ACC112 (cell line): ENCODE measurements around the gene EIF4E2.

ENCODE experiments used
- H2AFZ ChIP-seq: fragments of 200-600 bp; sonication (generic); one replicate; pipeline ENCODE4 v1.6.0; 2017; ENCODE audit warnings: antibody characterized with exemption, low read length; ENCODE audit not compliant: unreplicated experiment
- H3K27ac ChIP-seq: fragments of 200-600 bp; sonication (generic); 2 replicates; pipeline ENCODE4 v1.5.1; 2014; ENCODE audit warnings: low read depth, mild to moderate bottlenecking, antibody characterized with exemption, low read length, moderate library complexity
- H3K27me3 ChIP-seq: fragments of 200-600 bp; sonication (generic); 2 replicates; pipeline ENCODE4 v1.6.1; 2014; ENCODE audit warnings: mild to moderate bottlenecking, antibody characterized with exemption, low read length, moderate library complexity, mixed read lengths; ENCODE audit not compliant: insufficient read depth
- H3K36me3 ChIP-seq: fragments of 200-600 bp; sonication (generic); 2 replicates; pipeline ENCODE4 v1.6.1; 2016; ENCODE audit warnings: mild to moderate bottlenecking, antibody characterized with exemption, low read length, moderate library complexity, mixed read lengths; ENCODE audit not compliant: insufficient read depth
- H3K4me1 ChIP-seq: fragments of 200-600 bp; sonication (generic); one replicate; pipeline ENCODE4 v1.6.1; 2016; ENCODE audit warnings: low read length, mixed read lengths; ENCODE audit not compliant: insufficient read depth, unreplicated experiment, control insufficient read depth
- H3K4me3 ChIP-seq: fragments of 200-600 bp; sonication (generic); 2 replicates; pipeline ENCODE4 v1.5.1; 2014; ENCODE audit warnings: mild to moderate bottlenecking, low read depth, low read length
- H3K79me2 ChIP-seq: fragments of 200-600 bp; sonication (generic); one replicate; pipeline ENCODE4 v1.6.0; 2016; ENCODE audit warnings: low read length; ENCODE audit not compliant: control insufficient read depth, unreplicated experiment, insufficient read depth

The EIF4E2 gene

DNA sequence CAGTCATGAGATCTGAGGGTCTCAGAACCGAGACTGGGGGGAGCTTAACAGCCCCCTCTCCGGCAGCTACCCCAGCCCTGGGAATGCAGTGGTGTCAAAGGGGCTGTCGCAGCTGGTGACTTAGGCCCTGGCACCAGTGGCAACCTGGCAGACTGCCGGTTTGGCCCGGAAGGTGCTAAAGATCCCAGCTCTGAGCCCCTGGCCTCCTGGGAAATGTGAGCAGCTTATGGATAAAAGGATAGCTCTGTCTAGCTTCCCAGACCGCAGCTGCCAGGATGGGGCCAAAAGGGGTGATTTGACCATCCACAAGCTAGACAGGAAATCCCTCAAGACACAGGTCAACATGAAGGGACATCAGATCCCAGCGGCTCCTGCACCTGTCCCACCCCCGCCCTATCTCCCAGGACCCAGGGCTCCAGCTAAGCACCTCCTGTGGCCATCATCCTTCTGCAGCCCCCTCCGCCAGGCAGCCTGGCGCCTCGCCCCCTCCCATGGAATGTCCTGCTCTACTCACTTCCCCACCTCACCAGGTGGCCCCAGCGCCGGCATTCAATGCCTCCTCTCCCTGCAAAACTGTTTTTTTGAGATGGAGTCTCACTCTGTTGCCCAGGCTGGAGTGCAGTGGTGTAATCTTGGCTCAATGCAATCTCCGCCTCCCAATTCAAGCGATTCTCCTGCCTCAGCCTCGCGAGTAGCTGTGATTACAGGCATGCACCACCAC is 49.7 kb downstream of the EIF4E2 start:
- Histone ChIP-seq H2AFZ (no peak overlapping the region), H3K79me2 (no peaks in the 10 kb centered on the region), H3K27me3 (0 out of 2 replicates have a peak, but pooled peaks cover 7% of the 10 kb centered on the region), H3K27ac (no peak overlapping the region), H3K4me3 (no peak overlapping the region), H3K4me1 (no peaks in the 10 kb centered on the region), H3K36me3 (no peaks in the 10 kb centered on the region)

DNA sequence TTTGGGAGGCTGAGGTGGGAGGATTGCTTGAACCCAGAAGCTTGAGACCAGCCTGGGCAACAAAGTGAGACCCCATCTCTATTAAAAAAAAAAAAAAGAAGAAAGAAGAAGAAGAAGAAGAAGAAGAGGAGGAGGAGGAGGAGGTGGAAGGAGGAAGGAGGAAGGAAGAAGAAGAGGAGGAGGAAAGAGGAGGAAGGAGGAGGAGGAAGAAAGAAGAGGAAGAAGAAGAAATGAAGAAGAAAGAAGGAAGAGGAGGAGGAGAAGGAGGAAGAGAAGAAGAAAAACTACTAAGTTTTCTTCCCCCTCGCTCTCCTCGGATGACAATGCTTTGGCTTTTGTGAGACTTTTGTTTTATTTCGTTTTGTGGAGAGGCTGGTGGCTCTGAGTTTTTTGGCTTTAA is 52.8 kb downstream of the EIF4E2 start:
- Histone ChIP-seq H3K79me2 (no peaks in the 10 kb centered on the region), H3K4me1 (no peaks in the 10 kb centered on the region), H2AFZ (no peak overlapping the region), H3K36me3 (no peaks in the 10 kb centered on the region), H3K4me3 (no peak overlapping the region), H3K27ac (no peak overlapping the region), H3K27me3 (0 out of 2 replicates have a peak, but pooled peaks cover 7% of the 10 kb centered on the region)

GRCh38 chr2:232604535-232604934 is 54.0 kb downstream of the EIF4E2 start:
- Histone ChIP-seq H3K36me3 (no peaks in the 10 kb centered on the region), H3K4me1 (no peaks in the 10 kb centered on the region), H3K79me2 (no peaks in the 10 kb centered on the region), H3K4me3 (no peak overlapping the region), H2AFZ (no peak overlapping the region), H3K27me3 (0 out of 2 replicates have a peak, but pooled peaks cover 7% of the 10 kb centered on the region), H3K27ac (no peak overlapping the region)

GRCh38 chr2:232607011-232607410 is 56.5 kb downstream of the EIF4E2 start:
- H3K27me3 ChIP-seq = 0 out of 2 replicates have a peak, but pooled peaks cover 7% of the 10 kb centered on the region
- no peaks in the 10 kb centered on the region for H3K36me3 ChIP-seq
- no peaks in the 10 kb centered on the region for H3K4me1 ChIP-seq
- no peak overlapping the region for H3K4me3 ChIP-seq
- no peak overlapping the region for H3K27ac ChIP-seq
- no peaks in the 10 kb centered on the region for H3K79me2 ChIP-seq
- H2AFZ ChIP-seq = no peak overlapping the region

DNA sequence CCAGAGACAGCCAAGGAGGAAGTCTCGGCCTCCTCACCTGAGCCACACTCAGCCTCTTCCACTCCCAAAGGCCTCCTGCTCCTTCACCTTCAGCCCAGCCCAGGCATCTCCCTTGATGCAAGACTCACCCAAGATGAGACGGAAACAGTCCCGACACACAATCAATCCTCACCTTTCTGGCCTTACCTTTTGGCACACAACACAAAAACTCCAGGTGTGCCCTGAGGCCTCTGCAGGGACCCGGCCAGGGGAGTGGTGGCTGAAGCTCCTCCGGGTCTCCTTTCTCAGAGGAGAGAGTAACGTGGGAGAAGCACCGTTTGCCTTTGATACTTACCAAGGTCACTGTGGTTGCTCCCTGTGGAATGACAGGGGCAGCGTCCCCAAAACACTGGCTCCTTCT is 59.1 kb downstream of the EIF4E2 start:
- Histone ChIP-seq H2AFZ (no peak overlapping the region), H3K27ac (no peak overlapping the region), H3K27me3 (no peaks in the 10 kb centered on the region), H3K4me1 (no peaks in the 10 kb centered on the region), H3K79me2 (no peaks in the 10 kb centered on the region), H3K36me3 (no peaks in the 10 kb centered on the region), H3K4me3 (no peak overlapping the region)

DNA sequence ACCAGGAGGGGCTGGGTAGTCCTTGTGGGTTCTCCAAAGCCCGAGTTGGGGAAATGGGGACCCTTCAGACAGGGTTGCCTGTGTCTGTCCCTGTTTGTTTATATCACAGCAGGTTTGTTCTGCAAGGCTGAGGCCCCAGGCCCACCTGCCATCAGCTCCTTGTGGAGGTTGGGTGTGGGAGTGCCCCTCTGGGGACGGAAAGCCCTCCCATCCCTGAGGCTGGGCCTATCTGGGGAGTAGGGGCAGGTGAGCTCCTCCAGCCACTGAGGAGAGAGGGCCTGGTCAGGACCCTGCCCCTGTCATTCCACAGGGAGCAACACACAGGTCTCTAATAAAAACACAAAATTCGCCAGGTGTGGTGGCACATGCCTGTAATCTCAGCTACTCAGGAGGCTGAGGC is 59.6 kb downstream of the EIF4E2 start:
- Histone ChIP-seq H3K4me1 (no peaks in the 10 kb centered on the region), H3K4me3 (no peak overlapping the region), H3K27me3 (no peaks in the 10 kb centered on the region), H3K79me2 (no peaks in the 10 kb centered on the region), H2AFZ (no peak overlapping the region), H3K36me3 (no peaks in the 10 kb centered on the region), H3K27ac (no peak overlapping the region)

GRCh38 chr2:232611061-232611460 is 60.6 kb downstream of the EIF4E2 start:
- Histone ChIP-seq H3K4me3 (no peak overlapping the region), H3K27me3 (no peaks in the 10 kb centered on the region), H3K79me2 (no peaks in the 10 kb centered on the region), H3K27ac (no peak overlapping the region), H2AFZ (no peak overlapping the region), H3K4me1 (no peaks in the 10 kb centered on the region), H3K36me3 (no peaks in the 10 kb centered on the region)

GRCh38 chr2:232611559-232612218 is 61.2 kb downstream of the EIF4E2 start:
- Histone ChIP-seq H2AFZ (no peak overlapping the region), H3K27ac (no peak overlapping the region), H3K4me1 (no peaks in the 10 kb centered on the region), H3K79me2 (no peaks in the 10 kb centered on the region), H3K4me3 (no peak overlapping the region), H3K27me3 (no peaks in the 10 kb centered on the region), H3K36me3 (no peaks in the 10 kb centered on the region)

GRCh38 chr2:232613538-232614134 is 63.1 kb downstream of the EIF4E2 start:
- H2AFZ ChIP-seq = no peak overlapping the region
- no peaks in the 10 kb centered on the region for H3K36me3 ChIP-seq
- H3K4me3 ChIP-seq = no peak overlapping the region
- no peaks in the 10 kb centered on the region for H3K27me3 ChIP-seq
- H3K27ac ChIP-seq = no peak overlapping the region
- no peaks in the 10 kb centered on the region for H3K79me2 ChIP-seq
- no peaks in the 10 kb centered on the region for H3K4me1 ChIP-seq

GRCh38 chr2:232615339-232615738 is 64.8 kb downstream of the EIF4E2 start:
- H3K27ac ChIP-seq = no peak overlapping the region
- no peak overlapping the region for H2AFZ ChIP-seq
- H3K27me3 ChIP-seq = no peaks in the 10 kb centered on the region
- H3K4me3 ChIP-seq = no peak overlapping the region
- no peaks in the 10 kb centered on the region for H3K36me3 ChIP-seq
- H3K4me1 ChIP-seq = no peaks in the 10 kb centered on the region
- H3K79me2 ChIP-seq = no peaks in the 10 kb centered on the region
